Spinal cord (tissue), 10 donors: ENCODE data around the gene GSS. TPM values are rescaled to one million over a fixed set of nuclear protein-coding genes. Genes with fewer than 3 reads are reported as not detected.
A peak's percentile ranks its signal among the peaks of the same experiment; 100 is the strongest.

ENCODE experiments used
- DNase-seq, 6 donors: peaks; one replicate each; pipeline versions ENCODE4 v3.0.0 to v3.0.0-alpha.2; 2013 to 2015; ENCODE audit warnings: low spot score in 6 of 6, low read depth in 4 of 6
- H3K27ac ChIP-seq: one replicate; pipeline ENCODE4 v1.5.1; 2013; ENCODE audit warnings: low read depth, low read length, control low read depth
- H3K27me3 ChIP-seq: one replicate; pipeline ENCODE4 v1.6.1; 2013; ENCODE audit warnings: low read length; ENCODE audit not compliant: control insufficient read depth, insufficient read depth
- H3K36me3 ChIP-seq: one replicate; pipeline ENCODE4 v1.6.1; 2013; ENCODE audit warnings: low read length; ENCODE audit not compliant: control insufficient read depth, insufficient read depth
- H3K4me1 ChIP-seq: one replicate; pipeline ENCODE4 v1.6.1; 2013; ENCODE audit warnings: low read length; ENCODE audit not compliant: control insufficient read depth, insufficient read depth
- H3K4me3 ChIP-seq: one replicate; pipeline ENCODE4 v1.5.1; 2013; ENCODE audit warnings: low read depth, low read length, control low read depth
- H3K9me3 ChIP-seq: one replicate; pipeline ENCODE4 v1.6.1; 2013; ENCODE audit warnings: low read length; ENCODE audit not compliant: control insufficient read depth, insufficient read depth
- WGBS: methylation state at CpG from one replicate; pipeline ENCODE4 v1.1.5; 2013; ENCODE audit warnings: missing lambda C conversion rate; ENCODE audit not compliant: insufficient coverage; 5-methylcytosine and 5-hydroxymethylcytosine counted together
- long read RNA-seq, 4 donors: transcript quantifications; one replicate each; lab custom pipeline, GENCODE V29; 2026
- polyA plus RNA-seq, 2 donors: library from polyadenylated mRNA; unstranded; fragments of 120-200 nt; gene quantifications; one replicate each; pipeline ENCODE4 v1.2.1, GENCODE V29; 2013; ENCODE audit not compliant: insufficient read length in 2 of 2
- total RNA-seq, 2 donors: library from RNA; depleted of rRNA in 1 of 2; stranded (reverse); fragments of 120-200 nt in 1 of 2; fragments of >200 nt in 1 of 2; gene quantifications; one replicate each; pipeline versions ENCODE4 v1.2.3 to v1.2.4, GENCODE V29; 2013 to 2014
- donor health status: healthy.

GSS gene
- 10 to 100 TPM; 34.5 to 49.4 TPM for total RNA-seq
- polyA plus RNA-seq, result 10 to 100 TPM; 44.3 to 51.0 TPM
- long read RNA-seq, donor 1, transcript GSS-201 (13 exons, 1,919 nt), result major isoform, 13 of 16 reads
- long read RNA-seq, donor 1, partial matches to known transcripts, result 0 of 16 reads
- long read RNA-seq, donor 1, other reads (novel, unspliced or antisense), result 0 of 16 reads
- long read RNA-seq, donor 2, partial matches to known transcripts, result 0 of 4 reads
- long read RNA-seq, donor 2, other reads (novel, unspliced or antisense), result 0 of 4 reads
- long read RNA-seq, donor 3, partial matches to known transcripts, result 0 of 2 reads
- long read RNA-seq, donor 3, other reads (novel, unspliced or antisense), result 0 of 2 reads
- long read RNA-seq, donor 4, transcript GSS-201 (13 exons, 1,919 nt), result major isoform, 12 of 21 reads
- long read RNA-seq, donor 4, partial matches to known transcripts, result 7 of 21 reads
- long read RNA-seq, donor 4, other reads (novel, unspliced or antisense), result 0 of 21 reads

DNA sequence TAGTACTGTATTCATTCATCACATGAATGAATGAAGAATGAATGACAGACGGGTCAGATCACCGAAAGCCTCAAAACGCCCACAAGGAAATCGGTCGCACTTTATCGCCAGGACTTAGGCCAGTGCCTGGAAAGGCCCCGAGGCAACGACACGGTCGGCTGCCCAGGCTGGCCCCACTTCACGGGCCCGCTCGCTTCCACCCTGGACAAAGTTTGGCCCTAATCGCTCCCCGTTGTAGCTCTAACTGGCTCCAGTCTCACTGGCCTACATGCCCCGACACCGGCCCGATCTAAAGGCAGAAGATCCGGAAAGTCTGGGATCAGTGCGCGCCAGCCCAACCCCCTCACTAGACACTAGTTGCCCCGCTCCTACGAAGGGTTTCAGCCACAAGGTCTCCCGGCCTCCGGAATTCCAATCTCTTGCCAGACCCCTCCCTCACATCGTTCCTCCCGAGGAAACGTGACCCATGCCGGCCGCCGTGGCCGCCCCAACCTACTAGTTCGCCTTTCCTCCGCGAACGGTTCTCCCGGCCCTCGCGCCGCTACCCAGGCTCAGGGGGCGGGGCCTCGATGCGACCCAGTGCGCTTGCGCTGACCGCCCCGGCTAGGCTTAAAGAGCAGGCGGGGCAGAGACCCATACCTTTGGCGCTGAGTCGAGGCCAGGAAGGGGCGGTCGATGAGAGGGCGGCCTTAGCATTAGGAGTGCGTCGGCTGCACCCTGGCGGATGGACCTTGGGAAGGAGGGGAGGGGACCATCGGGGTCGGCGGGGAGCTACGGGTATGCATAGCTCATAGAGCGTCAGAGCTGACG, at the start of gene GSS, which contains the start of gene MYH7B:
Gene GSS (minus strand): TSS at position 576 of the 810 bp plus-strand sequence. CDS start 3,954 bp downstream, outside the sequence.
Gene MYH7B (plus strand): TSS at position 638 of the 810 bp plus-strand sequence. CDS start 22,138 bp downstream, outside the sequence.
- H3K27ac ChIP-seq, result peak within 1 kb of the TSS; percentile 95
- no peaks in the 10 kb centered on the region for H3K9me3 ChIP-seq
- H3K36me3 ChIP-seq, result peaks cover 5% of the 10 kb centered on the region
- peaks cover 19% of the 10 kb centered on the region for H3K4me1 ChIP-seq
- H3K4me3 ChIP-seq, result peak within 1 kb of the TSS; percentile 95
- WGBS, result under 1% methylated on average over 62 of the region's 62 CpGs
- peak; percentile 90 to 98 (median 92) for DNase-seq
- no peaks in the 10 kb centered on the region for H3K27me3 ChIP-seq

GRCh38 chr20:35004749-35005462, 49.3 kb upstream of the GSS start:
- H3K27ac ChIP-seq, result no peak overlapping the region
- H3K27me3 ChIP-seq, result no peaks in the 10 kb centered on the region
- peaks cover 98% of the 10 kb centered on the region for H3K36me3 ChIP-seq
- no peak overlapping the region for H3K4me3 ChIP-seq
- no peak for DNase-seq
- H3K9me3 ChIP-seq, result no peaks in the 10 kb centered on the region
- no peaks in the 10 kb centered on the region for H3K4me1 ChIP-seq
- WGBS, result 89% methylated on average over 20 of the region's 20 CpGs

- Histone ChIP-seq H3K27ac (no peak overlapping the region), H3K4me3 (no peak overlapping the region), H3K4me1 (no peaks in the 10 kb centered on the region), H3K9me3 (no peaks in the 10 kb centered on the region), H3K36me3 (peaks cover 98% of the 10 kb centered on the region), H3K27me3 (no peaks in the 10 kb centered on the region)
- WGBS, result 91% methylated on average over 18 of the region's 18 CpGs
- no peak for DNase-seq
Measured at GRCh38 chr20:35004051-35004725, 48.6 kb upstream of the GSS start.

DNA sequence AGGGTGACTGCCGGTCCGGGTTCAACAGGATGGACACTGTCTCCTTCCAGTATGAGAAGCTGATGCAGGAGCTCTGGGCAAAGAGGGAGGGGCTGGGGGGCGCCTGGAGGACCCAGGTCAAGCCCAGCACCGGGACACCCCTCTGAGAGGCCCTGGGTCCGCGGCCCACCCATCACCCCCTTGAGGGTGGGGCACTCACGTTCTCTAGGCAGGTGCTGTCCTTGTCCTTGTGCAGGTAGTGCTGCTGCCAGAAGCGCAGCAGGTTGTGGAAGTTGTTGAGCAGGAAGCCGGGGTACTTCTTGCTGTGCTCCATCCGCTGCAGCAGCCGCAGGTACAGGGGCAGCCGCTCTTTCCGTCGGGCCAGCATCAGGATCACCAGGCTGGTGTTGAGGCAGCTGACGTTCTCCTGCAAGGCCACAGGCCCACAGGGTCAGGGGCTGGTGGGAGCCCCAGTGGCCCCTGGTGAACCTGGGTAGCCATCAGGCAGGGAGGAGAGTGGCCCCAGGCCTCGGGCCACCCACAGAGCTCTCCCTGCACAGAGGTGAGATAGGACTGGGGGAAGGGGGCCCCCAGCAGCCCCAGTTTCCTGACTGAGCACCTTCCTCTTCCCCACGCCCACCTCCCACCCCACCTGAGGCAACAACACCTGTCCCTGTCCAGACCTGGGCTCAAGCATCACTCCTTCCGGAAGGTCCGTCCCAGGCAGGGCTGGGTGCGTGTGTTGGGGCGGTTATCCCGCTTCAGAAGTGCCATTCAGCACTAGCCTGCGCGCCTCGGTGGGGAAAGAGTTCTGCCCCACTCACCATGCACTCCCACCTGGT, 47.8 kb upstream of the GSS start:
- no peaks in the 10 kb centered on the region for H3K9me3 ChIP-seq
- no peaks in the 10 kb centered on the region for H3K4me1 ChIP-seq
- no peaks in the 10 kb centered on the region for H3K27me3 ChIP-seq
- no peak for DNase-seq
- WGBS, result 96% methylated on average over 25 of the region's 25 CpGs
- peaks cover 98% of the 10 kb centered on the region for H3K36me3 ChIP-seq
- no peak overlapping the region for H3K4me3 ChIP-seq
- no peak overlapping the region for H3K27ac ChIP-seq

DNA sequence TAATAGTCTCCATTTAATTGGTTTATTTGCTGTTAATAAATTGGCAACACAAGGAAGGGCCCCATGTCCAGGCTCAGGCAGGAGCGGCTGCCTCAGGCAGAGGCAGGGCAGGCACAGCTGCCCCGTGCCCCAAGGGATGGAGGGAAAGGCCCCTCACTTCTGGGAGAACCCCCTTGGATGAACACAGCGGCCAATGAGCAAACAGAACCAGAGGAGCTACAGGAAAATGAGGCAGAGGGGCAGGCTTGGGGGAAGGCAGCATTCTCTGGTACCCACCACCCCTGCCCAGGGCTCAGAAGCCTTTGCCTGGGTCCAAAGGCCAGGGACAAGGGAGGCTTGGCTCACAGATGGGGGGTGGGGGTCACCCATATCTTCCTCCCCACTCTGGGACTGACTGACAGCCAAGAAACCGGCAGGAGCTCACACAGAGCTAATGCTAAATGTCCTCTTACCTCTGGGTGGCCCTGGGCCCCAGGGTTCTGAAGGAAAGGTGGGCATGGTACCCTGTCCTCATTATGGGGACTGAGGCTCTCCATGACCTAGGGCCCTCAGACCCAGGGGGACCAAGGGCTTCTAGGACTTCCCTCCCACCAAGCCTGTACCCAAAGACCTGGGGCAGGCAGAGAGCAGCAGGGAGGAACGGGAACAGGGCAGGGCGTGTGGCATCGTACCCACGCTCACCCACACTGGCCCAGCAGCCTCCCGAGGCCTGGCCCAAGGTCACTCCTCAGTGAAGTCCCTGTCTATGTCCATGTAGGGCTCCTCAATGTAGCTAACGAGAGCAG, 47.0 kb upstream of the GSS start:
- H3K27me3 ChIP-seq, result no peaks in the 10 kb centered on the region
- H3K9me3 ChIP-seq, result no peaks in the 10 kb centered on the region
- no peak overlapping the region for H3K4me3 ChIP-seq
- WGBS, result 89% methylated on average over 10 of the region's 10 CpGs
- DNase-seq, result no peak
- peaks cover 97% of the 10 kb centered on the region for H3K36me3 ChIP-seq
- H3K27ac ChIP-seq, result no peak overlapping the region
- peaks cover 2% of the 10 kb centered on the region for H3K4me1 ChIP-seq

DNA sequence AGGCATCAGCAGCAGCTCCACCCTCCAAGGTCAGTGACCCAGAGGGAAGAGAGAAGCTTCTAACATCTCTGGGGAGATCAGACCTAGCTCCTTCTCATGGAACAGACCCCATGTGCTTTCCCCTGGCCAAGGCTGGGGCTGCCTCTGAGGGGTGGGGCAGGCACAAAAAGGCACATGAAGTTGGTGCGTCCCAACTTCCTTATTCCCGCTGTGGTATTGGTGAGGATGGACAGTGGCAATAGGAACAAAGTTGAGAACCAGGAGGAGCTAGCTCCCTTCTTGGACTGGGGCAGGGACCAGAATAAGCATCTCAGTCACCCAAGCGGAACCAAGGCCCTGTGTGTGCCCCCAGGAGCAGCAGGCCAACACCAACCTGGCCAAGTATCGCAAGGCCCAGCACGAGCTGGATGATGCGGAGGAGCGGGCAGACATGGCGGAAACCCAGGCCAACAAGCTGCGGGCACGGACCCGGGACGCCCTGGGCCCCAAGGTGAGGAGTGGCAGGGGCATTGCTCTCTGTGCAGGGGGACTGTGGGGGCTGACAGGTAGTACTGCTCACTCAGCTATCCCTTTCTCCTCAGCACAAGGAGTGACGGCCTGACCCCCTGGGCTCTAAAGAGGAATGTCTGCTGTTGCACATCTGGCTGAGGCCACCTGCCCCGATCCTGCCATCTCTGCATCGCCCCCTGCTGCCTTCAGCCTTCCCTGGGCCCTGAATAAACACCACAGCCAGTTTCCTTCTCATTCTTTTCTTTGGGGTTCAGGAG, 46.2 kb upstream of the GSS start:
- 88% methylated on average over 15 of the region's 15 CpGs for WGBS
- Histone ChIP-seq H3K27ac (no peak overlapping the region), H3K4me1 (peaks cover 8% of the 10 kb centered on the region), H3K4me3 (no peak overlapping the region), H3K9me3 (no peaks in the 10 kb centered on the region), H3K36me3 (peaks cover 99% of the 10 kb centered on the region), H3K27me3 (no peaks in the 10 kb centered on the region)
- DNase-seq, result no peak

DNA sequence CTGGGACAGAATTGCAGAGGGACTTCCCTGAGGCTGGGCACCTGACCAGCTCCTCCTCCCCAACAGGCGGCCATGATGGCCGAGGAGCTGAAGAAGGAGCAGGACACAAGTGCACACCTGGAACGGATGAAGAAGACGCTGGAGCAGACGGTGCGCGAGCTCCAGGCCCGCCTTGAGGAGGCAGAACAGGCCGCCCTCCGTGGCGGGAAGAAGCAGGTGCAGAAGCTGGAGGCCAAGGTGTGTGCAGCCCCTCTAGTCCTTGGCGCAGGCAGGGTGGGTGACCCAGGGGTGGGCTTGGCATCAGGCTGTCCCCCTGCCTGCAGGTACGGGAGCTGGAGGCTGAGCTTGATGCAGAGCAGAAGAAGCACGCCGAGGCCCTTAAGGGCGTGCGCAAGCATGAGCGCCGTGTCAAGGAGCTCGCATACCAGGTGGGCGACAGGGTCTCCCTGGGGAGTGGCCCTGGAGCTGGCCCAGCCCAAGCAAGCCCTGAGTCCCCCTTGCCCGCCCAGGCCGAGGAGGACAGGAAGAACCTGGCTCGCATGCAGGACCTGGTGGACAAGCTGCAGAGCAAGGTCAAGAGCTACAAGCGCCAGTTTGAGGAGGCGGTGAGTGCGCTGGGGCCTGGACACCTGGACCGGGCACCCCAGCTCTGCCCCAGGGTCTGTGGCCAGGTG, 45.5 kb upstream of the GSS start:
- H3K4me3 ChIP-seq, result no peak overlapping the region
- DNase-seq, result no peak
- peaks cover 99% of the 10 kb centered on the region for H3K36me3 ChIP-seq
- WGBS, result 95% methylated on average over 28 of the region's 28 CpGs
- H3K9me3 ChIP-seq, result no peaks in the 10 kb centered on the region
- H3K27me3 ChIP-seq, result no peaks in the 10 kb centered on the region
- no peak overlapping the region for H3K27ac ChIP-seq
- H3K4me1 ChIP-seq, result peaks cover 11% of the 10 kb centered on the region
